HG03060 (cell line): ENCODE results near the gene TMEM30B.

Source experiments
- ATAC-seq: cut with Tn5 transposase; IDR thresholded peaks from one replicate; pipeline ENCODE4 v1.9.1; 2021; ENCODE audit warnings: low read depth, moderate number of reproducible peaks; ENCODE audit not compliant: unreplicated experiment

The TMEM30B gene

DNA sequence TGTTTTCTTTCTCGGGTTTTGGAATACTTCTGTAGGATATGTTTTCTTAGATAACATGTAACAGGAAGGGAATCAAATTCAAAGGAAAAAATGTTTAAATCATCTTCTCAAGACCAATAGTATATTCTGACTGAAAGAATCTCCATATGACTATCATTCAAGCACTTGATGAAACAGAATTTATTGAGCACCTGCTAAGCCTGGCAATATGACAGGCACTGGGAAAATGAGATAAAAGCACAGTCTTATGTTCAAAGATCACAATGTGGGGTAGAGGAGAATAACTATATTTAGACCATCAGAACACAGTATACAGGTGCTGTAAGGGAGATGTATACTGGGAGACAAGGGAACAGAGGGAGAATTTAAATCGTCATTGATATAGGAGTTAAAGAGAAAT is 19.1 kb upstream of the TMEM30B start:
- no peak for ATAC-seq

DNA sequence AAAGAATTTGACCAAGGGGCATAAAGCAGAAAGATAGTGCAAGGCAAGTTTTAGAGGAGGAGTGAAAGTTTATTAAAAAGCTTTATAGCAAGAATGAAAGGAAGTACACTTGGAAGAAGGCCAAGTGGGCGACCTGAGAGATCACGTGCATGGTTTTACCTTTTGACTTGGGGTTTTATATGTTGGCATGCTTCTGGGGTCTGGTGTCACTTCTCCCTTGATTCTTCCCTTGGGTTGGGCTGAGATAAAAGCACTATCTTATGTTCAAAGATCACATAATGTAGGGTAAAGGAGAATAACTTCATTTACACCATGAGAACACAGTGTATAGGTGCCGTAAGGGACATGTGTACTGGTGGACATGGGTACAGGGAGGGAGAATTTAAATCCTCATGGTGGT is 17.7 kb upstream of the TMEM30B start:
- ATAC-seq, result no peak

DNA sequence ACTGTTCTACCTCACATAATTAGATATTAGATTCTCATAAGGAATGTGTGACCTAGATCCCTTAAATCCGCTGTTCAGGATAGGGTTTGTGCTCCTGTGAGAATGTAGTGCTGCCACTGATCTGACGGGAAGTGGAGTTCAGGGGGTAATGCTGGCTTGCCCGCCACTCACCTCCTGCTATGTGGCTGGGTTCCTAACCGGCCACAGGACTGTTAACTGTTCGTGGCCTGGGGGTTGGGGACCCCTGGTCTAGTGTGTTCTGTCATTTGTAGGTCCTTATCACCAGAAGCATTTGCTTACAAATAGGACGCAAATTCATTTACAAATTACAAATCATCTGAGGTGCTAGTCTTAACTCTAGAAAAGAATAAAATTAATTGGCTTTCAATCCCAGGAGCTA is 16.4 kb upstream of the TMEM30B start:
- ATAC-seq, result no peak

DNA sequence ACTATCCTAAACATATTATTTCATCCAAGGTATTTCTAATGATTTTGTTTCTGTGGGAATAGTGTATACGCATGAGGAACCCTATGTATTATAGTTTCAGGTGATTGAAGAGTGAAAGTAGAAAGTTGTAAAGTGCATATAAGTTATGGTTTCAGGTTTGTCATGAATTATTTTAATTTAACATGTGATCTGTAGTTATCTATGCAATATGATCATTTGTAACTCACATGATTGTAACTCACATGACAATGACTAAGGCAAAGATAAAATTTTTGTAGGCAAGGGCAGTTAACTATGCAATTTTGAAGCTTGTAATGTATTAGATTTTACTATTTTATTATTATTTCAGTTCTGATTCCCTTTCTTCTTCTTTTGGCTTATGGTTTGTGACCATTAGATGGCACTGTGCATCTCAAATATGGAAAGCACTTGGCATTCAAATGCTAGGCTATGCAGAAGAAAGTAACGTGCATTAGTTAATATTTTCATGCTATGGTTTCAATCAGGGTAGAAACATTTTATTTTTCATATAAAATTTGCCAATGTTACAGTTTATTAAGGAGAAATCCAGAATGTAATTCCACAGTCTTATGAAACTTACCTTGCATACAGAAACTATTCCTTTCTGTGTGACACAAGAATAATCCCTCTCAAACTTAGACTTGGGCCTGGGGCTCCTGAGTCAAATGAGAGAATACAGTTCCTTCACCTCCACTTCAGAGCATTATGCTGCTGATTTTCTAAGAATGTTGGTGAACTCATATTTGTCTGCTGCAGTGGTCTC is 15.8 kb upstream of the TMEM30B start:
- no peak for ATAC-seq

DNA sequence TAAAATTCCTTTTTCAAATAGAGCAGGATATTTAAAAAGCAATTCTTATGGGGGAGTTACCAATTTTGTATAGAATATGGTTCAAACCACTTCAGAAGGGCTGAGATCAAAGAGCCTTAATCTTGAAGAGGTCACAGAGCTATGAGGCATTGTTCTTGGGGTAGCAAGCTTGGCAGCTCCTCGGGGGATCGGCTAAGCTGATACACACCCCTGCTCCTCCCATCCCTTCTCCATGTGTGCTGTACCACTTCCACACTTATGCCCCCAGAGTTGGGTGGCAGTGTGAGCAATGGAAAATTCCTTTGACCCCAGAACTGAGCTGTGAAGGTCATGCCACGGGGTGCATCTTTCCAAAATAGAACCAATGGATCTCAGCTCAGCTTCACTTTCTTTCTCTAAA is 15.0 kb upstream of the TMEM30B start:
- no peak for ATAC-seq

DNA sequence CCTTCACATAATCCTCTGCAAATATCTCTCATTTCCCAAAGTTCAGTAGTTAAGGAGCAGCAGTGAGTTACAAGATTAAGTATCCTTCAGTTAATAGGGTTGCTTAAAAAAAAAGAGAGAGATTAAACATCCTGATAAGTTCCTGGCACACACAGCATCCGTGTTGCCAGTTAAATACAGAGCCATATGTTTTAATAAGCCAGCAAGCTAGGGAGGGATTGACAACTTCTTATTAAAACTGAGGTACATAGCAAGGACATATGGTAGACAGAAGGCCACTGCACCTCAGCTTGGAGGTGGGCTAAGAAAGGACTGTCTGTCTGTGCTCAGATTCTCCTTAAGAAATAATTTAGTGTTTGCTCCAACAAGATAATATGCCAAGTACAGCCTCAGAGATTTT is 9.6 kb upstream of the TMEM30B start:
- no peak for ATAC-seq

DNA sequence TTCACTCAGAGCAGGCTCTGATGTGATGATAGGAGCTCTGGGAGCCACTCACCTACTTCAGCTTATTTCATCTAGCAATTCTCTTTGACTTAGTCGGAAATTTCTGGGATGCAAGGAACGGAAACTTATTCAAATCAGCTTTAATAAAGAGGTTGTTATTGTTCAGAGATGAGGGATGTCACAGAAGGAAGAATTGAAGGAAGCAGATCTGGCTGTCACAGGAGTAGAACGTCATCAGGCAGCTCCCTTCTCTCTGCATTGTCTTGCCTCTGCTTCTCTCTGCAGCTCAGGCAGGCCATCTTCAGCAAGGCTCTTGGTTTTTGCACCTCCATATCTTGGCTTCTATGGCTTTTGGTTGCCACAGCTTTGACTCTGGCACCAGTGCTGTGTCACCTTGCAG is 7.6 kb upstream of the TMEM30B start:
- ATAC-seq, result no peak

DNA sequence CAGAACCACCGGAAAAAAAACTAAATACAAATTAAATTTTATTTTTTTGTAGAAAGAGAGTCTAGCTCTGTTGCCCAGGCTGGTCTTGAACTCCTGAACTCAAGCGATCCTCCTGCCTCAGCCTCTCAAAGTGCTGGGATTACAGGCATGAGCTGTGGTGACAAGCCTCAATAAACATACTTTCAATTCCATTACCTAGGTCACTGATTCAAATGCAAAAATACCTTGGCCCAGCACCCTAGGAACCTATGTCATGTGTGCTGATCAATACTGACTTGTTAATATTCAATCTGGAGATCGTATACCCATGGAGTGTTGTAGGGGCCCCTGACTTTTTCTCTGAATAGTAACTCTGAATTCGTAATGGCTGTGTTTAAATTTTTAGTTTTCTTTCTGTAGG is 7.1 kb upstream of the TMEM30B start:
- ATAC-seq, result no peak

DNA sequence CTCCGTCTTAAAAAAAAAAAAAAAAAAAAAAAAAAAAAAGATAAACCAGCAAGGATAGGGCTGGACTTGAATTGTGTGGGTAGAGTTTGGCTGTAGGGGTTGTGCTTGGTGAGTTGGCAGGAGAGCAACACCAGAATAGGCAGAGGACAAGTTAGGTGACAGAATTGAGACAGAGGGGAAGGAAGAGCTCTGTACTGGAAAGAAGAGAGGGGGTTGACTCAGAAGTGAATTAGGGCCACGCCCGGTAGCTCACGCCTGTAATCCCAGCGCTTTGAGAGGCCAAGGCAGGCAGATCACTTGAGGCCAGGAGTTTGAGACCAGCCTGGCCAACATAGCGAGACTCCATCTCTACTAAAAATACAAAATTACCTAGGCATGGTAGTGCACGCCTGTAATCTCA is 6.1 kb upstream of the TMEM30B start:
- ATAC-seq, result no peak

DNA sequence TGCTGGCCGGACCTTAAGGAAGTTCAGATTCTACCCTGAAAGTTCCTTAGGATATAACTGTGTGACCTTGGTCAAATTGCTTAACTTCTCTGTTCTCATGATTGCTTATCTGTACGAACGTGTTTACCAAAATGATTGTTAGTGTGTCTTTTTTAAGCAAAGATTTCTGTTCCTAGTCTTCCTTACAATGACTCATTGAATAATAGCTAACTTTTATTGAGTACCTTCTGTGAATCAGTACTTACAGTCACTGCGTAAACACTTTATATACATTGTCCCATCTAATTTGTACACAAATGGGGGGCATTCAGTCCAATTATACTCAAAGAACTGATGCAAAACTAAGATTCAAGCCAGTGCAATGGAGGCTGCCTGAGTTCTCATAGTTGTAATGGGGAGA is 4.2 kb upstream of the TMEM30B start:
- no peak for ATAC-seq

DNA sequence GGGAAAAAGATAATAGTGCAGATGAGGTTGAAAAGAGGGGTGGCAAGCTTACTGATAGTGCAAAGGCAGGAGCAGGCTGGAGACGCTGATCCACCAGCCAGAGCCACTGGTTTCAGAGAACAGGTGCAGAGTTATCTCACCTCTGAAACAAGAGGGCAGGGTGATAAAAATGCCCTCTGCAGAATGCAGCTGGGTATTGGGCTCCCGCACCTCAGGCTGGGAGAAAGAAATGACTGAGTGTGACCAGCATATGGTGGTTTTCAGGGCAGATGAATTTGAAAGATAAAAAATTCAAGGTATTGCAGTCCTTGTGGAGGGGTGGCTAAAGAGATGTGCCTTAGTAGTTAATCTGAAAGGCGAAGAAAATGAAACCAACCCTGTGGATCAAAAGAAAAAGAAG is 2.9 kb upstream of the TMEM30B start:
- no peak for ATAC-seq

DNA sequence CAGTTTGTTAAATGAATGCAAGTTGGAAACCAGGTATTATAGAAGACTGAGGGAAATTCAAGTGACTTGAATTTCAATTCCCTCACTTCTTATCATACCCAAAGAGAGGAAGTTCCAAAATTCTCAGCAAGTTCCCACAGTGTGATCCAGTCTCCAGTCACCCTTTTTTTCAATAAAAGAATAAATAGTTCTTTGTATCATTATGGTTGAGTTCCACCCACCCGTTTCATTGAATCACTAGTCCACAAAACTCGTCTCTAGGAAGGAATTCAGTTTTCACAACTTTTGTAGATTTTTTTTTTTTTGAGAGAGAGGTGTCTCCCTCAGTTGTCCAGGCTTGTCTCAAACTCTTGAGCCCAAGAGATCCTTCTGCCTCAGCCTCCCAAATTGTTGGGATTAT is 1.6 kb upstream of the TMEM30B start:
- ATAC-seq, result no peak

DNA sequence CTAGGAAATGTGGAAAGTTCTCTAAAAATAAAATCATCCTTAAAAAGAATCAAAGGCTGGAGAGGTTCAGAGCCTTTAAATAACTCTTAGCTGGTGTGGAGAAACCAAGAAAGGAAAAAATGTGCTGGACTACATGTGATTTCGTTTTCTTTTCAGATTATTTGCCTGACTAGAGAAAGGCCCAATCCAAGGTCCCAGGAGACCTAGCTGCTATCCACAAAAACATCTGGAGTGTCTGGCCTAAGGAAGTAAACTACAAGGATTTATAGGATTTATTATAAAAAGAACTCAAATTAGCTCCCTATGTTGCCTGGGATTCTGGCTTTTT is 774 bp upstream of the TMEM30B start:
- no peak for ATAC-seq

DNA sequence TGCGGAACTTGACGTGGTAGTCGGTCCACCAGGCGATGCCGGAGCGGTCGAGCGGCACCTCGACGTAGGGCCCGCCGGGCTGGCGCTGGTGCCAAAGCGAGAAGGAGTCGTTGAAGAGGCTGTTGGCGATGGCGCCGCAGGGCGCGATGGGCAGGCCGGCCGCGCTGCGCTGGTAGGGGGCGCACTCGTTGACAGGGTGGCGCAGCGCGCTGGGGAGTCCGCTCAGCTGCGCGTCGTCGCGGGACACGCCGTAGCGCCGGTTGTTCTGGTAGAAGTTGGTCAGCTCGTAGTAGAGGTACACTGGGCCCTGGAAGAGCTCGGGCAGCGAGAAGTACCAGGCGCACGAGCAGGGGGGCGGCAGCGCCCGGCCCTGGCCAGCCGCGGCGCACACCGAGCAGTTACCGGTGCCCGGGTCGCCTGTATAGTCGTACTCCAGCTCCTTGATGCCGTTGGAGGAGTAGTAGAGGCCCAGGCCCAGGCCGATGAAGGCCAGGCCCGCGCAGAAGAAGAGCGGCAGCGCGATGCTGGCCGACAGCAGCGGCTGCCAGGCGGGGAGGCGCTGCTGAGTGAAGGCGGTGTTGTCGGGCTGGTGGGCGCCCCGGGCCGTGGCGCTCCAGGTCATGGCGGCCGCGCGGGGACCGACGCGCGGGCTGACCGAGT is 482 bp downstream of the TMEM30B start:
- no peak for ATAC-seq

DNA sequence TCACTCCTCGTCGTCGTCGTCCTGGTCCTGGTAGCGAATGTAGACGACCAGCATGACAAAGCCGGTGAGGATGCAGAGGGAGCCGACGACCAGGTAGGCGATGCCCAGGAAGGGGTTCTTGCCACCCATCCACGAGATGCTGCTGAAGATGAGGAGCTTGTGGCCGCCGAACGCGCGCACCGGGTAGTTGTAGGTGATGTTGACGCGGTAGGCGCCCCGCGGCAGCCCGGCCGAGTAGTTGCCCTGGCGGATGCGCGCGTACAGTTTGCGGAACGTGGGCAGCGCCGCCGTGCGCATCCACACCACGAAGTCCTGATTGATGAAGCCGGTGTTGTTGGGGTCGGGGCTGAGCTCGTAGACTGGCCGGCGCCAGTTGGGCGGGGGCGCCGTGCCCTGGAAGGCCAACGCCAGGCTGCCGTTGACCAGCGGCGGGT is 1.0 kb downstream of the TMEM30B start:
- ATAC-seq, result no peak

DNA sequence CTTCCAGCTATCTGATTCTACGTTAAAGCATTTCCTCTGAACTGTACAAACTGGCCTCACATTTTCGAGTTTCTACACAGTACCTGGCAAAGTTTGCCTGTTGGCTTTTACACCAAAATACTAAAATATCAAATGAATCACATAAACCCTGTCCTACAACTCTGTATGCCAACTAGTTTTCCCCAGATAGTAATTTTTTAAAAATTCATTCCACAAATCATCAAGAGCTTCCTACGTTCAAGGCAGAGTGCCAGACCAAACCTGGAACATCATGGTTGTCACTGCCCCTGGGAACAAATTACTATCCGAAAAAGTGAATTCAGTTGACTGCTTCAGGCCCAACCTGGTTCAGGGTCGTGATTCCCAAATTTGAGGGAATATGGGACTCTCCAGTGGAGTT is 2.1 kb downstream of the TMEM30B start:
- ATAC-seq, result no peak

DNA sequence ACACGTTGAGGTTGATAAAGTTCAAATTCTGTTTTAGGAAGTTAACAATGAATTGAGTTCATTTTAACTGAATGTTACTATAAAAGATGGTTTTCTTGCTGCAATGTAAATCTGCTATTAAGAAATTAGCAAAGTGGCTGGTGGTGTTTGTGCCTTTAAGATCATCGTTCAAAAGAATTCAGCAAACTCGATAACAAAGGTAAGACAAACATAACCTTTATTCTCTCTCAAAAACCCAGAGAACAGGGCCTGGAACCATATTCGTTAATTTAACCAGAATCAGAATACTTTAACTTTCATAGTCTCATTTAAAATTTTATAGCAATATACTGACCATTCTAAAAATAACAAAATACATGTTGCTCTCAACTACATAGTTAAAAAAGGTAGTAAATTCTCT is 3.4 kb downstream of the TMEM30B start:
- no peak for ATAC-seq

DNA sequence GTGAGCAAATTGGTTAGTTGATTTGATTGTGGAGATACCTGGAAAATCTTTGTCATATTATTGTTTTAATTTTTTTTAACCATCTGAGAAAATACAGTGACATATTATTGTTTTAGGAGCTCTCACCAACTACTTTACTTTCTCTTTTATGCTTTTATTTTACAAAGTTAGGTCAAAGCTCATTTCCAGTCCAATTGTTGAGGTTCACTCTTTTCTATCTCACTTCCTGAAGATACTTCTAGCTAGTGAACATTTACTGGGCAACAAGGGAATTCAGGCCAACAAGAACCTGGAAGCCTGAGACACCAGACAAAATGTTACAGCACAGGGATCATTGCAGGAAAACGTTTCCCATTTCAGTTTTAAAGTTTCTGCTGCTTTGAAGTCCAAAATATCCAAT is 3.9 kb downstream of the TMEM30B start:
- ATAC-seq, result no peak

DNA sequence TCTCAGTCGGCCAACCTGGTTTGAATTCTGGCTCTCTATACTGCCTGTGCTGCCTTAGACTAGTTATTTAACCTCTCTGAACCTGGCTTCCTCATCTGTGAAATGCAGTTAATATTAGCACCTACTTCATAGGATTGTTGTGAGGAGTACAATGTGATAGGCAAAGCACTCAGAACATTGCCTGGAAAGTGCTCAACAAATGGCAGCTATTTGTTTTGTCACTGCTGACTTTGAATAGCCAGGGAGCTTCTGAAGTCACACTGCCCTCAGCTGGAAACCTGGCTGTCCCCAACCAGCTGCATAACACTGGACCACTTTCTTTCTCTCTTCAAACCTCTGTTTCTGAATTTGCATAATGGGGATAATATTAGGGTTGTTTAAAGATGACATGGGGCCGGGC is 9.6 kb downstream of the TMEM30B start:
- ATAC-seq, result no peak

DNA sequence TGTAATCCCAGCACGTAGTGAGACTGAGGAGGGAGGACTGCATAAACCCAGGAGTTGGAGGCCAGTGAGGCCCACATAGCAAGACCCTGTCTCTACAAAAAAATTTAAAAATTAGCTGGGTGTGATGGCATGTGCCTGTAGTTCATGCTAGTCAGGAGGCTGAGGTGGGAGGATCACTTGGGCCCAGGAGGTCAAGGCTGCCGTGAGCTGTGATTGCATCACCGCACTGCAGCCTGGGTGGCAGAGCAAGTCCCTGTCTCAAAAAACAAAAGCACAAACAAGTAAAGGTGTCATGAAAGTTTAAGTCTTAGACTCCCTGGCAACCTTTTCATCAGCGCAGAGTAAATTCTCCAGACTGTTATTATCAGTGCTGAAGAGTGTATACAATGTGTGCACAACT is 10.4 kb downstream of the TMEM30B start:
- ATAC-seq, result no peak

DNA sequence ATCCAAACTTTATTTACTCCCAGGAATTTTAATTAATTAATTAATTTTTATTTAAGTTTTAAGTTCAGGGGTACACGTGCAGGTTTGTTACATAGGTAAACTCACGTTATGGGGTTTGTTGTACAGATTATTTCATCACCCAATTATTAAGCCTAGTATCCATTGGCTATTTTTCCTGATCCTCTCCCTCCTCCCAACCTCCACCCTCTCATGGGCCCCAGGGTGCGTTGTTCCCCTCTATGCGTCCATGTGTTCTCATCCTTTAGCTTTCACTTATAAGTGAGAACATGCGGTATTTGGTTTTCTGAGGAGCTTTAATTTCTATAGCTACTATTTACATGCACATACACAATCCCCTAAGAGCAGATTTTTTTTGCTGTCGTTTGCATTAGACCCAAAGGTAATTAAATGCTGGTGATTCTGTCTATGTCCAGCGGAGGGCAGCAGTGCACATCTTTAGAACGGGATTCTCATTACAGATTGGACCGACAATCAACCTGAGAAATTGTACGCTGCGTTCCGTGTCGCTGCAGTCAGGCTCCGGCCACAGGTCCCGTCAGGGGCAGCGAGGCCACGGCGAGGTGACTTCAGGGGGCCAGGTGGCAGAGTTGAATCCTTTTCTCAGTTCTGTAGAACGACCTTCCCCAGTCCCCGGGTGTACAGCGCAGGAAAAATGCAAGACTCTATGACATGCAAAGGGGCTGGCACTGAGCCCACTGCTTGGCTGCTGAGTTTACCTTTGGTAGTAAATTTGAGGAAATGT is 11.6 kb downstream of the TMEM30B start:
- ATAC-seq, result peak; percentile 64

DNA sequence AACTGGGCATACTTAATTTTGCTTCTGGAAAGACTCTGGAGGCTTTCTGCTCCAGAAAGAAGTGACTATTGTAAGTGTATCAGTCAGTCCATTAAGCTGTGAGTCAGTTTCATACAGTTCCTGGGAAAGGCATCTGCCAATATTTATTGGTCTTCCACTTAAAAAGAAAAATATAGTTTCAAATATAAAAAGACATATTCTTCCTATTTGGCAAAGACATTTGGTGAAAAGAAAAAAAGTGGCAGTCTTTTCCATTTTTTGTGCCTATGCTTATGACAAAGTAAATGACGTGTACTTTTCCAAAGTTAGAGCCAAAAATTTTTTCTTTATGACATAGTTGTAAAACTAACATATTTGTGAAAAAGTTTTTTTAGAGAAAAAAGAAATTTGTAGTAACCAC is 12.3 kb downstream of the TMEM30B start:
- no peak for ATAC-seq
